Measurements from ENCODE around the gene C17orf67.
"Not testable (repeated sequence)": the region's sequence is repeated elsewhere in the genome, so short reads cannot be mapped to it uniquely, and the experiment has no call there.

Gene C17orf67

GRCh38 chr17:56779322-56779721 lies 54.4 kb downstream of the C17orf67 start:
- in situ Hi-C loops (cut with HindIII; ENCODE audit: low sequenced_read_pairs) = no loop called here

DNA sequence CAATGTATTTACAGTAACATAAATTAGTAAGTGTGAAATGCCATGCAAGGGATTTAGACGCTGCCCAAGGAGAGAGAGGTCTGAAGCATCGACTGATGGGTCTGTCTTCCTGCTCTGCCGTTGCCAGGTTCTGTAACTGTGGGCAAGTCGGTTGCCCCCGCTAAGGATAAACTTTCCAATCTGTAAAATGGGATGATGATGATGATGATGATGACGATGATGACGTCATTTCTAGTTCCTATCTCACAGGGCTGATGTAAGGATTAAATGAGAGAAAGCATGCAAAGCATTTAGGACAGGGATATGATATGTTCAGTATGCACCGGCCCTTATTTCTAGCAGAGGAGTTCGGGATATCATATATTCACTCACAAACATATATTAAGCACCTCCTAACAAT lies 54.8 kb downstream of the C17orf67 start:
- in situ Hi-C loops (cut with HindIII; ENCODE audit: low sequenced_read_pairs) = no loop called here

DNA sequence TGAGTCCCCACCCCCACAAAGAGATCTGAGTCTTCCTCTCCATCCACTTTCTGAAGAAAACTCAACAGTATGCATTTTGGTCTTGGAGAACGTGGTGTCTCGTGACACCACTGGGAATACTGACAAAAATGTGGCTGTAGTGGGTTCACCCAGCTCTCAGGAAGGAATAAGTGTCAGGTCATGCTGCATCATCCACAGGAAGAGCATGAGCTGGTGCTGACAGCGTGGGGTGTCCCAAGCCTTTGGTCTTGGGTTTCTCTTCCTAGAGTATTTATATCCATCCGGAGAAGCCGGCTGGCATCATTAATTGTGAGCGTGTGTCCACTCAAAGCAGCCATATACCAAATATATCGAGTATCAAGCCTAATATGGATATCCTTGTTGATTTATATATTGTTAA lies 55.9 kb downstream of the C17orf67 start:
- in situ Hi-C loops (cut with HindIII; ENCODE audit: low sequenced_read_pairs) = no loop called here

DNA sequence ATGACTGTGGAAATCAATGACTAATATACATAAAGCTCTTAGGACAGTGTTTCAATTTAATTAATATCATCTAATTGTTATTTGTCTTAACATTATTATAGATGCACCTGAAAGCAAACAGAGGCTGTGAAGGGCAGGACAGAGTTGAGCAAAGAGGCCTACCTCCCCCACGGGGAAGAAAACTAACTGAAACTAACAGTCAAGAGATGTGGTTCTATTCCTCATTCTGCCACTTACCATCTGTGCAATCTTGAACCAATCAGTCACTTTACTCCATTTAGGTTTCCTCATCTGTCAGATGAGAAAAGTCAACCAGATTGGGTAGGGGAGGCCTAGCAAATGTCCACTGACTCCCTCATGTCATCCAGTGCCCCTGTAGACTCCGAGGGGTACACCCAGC lies 59.1 kb downstream of the C17orf67 start:
- in situ Hi-C loops (cut with HindIII; ENCODE audit: low sequenced_read_pairs) = no loop called here

DNA sequence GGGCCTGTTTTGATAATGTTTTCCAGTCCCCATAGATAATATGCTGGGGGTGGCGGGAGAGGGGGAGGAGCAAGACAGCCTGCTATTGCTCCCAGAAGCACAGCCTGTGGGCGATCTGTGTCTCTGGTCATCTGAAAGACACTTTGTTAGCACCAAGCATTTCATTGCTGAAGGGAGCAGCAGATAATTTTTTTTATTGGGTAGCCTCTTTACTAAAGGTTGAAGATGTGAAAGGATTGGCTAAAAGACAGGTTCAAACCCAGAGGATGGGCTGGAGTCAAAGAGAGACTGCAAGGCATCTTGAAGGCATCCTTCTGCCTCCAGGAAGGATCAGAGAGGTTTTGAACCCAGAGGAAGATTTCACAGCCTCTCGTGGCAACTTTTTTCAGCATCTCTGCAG lies 60.6 kb downstream of the C17orf67 start:
- in situ Hi-C loops (cut with HindIII; ENCODE audit: low sequenced_read_pairs) = no loop called here

DNA sequence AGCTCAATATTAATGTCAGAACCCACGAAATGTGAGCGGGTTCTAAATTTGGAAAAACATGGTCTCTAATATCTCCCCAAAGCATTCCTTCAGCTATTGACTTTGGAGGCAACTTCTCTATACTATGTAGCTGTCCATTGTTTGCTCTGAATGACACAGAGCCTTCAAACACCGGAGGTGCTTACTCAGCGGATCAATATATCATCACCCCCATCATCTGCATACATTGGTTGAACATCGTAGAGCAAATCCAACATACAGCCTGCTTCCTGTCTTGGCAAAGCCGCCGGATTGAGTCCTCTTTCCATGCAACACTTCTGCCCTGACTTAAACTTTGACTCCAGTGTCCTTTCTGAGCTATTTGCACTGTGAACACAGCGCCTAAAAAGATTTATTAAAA lies 61.3 kb downstream of the C17orf67 start:
- in situ Hi-C loops (cut with HindIII; ENCODE audit: low sequenced_read_pairs) = no loop called here

- in situ Hi-C loops (cut with HindIII; ENCODE audit: low sequenced_read_pairs) = no loop called here
Measured at GRCh38 chr17:56771975-56772374, 61.7 kb downstream of the C17orf67 start.

DNA sequence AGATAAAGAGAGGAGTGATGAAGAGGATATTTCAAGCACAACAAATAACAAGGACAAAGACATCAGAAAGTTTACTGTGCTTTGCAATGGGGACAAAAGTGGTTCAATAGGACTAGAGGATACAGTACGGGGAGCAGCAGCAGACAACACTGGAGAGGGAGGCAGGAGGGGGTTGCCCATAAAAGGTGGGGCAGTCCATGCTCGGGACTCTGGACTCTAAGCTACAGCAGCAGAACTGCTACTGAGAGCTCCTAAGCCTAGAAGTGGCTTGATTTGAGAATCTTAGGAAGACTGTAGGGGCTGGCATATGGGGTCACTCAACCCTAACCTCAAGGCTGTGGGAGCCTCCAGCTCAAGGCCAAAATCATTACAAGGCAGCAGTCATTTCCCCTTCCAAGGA lies 62.2 kb downstream of the C17orf67 start:
- in situ Hi-C loops (cut with HindIII; ENCODE audit: low sequenced_read_pairs) = no loop called here

- in situ Hi-C loops (cut with HindIII; ENCODE audit: low sequenced_read_pairs) = no loop called here
Measured at GRCh38 chr17:56770427-56770826, 63.3 kb downstream of the C17orf67 start.

- in situ Hi-C loops (cut with HindIII; ENCODE audit: low sequenced_read_pairs) = no loop called here
Measured at GRCh38 chr17:56765449-56765848, 68.3 kb downstream of the C17orf67 start.

DNA sequence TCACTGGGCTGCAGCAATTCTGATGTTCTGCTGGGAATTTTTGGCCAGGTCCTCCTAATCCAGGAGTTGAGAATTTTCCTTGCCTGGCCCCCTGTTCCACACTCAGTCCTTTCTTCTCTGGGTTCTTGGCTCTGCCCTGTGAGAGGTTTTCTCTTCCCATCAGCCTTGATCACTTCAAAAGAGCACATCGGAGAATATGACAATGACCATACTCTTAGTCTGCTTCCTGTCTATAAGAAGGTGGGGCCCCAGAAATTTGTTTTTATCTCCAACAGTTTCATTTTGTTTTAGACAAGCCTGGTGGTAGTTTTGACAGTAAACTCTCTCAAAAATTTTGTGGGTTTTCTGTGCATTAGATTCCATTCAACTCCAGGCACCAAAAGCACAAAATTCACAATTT lies 70.7 kb downstream of the C17orf67 start:
- in situ Hi-C loops (cut with HindIII; ENCODE audit: low sequenced_read_pairs) = no loop called here

DNA sequence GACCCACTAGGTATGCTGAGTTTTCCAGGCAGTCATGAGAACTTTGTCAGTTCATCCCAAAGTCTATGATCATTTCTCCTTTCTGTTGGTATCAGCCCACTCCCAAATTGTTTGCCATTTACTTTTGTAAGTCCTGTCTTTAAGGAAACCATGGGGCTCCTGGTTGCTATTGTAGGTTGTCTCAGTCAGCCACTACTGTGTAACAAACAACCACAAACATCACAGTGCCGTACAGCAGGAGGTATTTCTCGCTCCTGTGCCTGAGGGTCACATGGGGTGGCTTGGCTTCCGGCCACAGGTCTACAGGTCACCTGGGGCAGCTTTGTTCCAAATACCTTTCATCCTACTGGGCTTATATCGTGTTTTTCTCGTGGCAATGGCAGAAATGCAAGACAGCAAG lies 71.6 kb downstream of the C17orf67 start:
- in situ Hi-C loops (cut with HindIII; ENCODE audit: low sequenced_read_pairs) = no loop called here

- in situ Hi-C loops (cut with HindIII; ENCODE audit: low sequenced_read_pairs) = no loop called here
Measured at GRCh38 chr17:56761387-56761786, 72.3 kb downstream of the C17orf67 start.

DNA sequence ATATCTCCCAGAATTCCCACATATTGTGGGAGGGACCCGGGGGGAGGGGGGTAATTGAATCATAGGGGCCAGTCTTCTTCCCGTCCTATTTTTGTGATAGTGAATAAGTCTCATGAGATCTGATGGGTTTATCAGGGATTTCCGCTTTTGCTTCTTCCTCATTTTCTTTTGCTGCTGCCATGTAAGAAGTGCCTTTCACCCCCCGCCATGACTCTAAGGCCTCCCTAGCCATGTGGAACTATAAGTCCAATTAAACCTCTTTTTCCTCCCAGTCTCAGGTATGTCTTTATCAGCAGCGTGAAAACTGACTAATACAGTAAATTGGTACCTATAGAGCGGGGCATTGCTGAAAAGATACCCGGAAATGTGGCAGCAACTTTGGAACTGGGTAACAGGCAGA lies 76.1 kb downstream of the C17orf67 start:
- in situ Hi-C loops (cut with HindIII; ENCODE audit: low sequenced_read_pairs) = not testable (repeated sequence)

DNA sequence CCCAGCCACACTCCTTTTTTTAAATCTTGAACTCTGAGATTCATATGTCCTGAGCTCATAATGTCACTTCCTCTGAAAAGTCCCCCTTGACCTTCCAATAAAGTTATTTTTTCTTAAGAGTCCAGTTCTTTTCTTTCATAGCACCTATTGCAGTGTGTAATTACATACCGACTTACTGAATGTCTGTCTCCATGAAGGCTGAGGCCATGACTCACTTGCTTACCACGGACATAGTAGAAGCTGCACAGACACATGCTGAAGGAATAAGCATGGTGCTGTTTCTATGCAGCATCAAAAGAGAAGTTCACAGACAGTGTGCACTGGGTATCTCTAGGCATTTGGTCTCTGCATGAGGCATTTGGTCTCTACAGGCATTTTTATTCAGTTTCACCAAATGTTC lies 77.2 kb downstream of the C17orf67 start:
- in situ Hi-C loops (cut with HindIII; ENCODE audit: low sequenced_read_pairs) = no loop called here

GRCh38 chr17:56755310-56755709 lies 78.4 kb downstream of the C17orf67 start:
- in situ Hi-C loops (cut with HindIII; ENCODE audit: low sequenced_read_pairs) = no loop called here

DNA sequence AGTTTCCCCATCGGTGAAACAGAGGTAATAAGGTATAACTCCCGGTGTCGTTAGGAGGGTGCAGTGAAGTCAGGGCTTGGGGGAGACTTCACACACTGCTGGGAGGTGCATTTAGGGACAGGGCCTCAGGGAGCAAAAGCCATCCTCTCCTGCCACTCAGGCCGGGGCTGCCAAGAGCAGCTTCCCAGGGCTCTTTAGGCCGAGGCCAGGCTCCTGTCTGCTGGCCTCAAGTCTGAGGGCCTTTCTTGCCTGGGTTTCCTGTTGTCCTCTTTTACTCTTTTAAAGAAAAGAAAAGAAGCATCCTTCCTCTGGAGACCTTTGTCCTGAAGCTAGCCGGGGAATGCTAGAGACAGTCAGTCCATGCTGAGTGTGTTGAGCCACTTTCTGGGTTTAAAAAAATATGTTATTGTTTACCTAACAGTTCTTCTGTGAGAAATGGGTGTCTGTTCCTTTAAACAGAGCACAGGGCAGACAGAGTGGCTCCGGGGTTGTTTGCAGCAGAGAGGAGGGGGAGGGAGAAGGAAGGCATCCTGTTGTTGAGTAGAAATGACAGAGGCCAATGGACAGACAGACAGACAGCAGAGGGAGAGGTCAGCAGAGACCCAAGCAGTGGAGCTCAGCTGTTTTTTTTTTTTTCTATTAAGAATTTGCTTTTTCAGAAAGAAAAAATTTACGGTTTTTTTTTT lies 79.1 kb downstream of the C17orf67 start:
- in situ Hi-C loops (cut with HindIII; ENCODE audit: low sequenced_read_pairs) = no loop called here

DNA sequence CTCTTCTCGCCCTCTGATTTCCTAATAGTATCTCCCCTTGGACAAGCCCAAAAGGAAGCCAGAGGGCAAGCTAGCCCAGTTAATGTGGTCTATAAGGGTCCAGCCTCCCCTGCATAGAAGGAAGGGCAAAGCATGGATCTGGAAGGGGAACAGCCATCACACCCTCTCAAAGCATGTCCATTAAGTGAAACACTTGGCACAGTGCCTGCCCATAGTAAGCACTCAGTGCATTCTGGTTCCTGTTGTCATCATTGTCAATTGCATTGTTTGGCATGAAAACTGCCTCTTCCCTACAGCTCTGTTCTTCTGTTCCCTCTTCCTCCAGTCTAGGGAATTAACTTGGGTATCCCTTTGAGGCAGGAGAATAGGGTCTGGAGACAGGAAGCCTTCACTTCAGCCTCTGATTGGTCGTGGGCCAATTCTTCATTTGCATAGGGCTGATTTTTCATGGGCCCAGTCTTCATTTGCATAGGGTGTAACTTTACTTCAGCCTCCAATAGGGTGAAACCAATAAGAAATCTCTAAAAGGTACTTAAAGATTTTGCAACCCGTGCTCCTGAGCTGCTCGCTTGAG lies 81.4 kb downstream of the C17orf67 start:
- in situ Hi-C loops (cut with HindIII; ENCODE audit: low sequenced_read_pairs) = no loop called here

DNA sequence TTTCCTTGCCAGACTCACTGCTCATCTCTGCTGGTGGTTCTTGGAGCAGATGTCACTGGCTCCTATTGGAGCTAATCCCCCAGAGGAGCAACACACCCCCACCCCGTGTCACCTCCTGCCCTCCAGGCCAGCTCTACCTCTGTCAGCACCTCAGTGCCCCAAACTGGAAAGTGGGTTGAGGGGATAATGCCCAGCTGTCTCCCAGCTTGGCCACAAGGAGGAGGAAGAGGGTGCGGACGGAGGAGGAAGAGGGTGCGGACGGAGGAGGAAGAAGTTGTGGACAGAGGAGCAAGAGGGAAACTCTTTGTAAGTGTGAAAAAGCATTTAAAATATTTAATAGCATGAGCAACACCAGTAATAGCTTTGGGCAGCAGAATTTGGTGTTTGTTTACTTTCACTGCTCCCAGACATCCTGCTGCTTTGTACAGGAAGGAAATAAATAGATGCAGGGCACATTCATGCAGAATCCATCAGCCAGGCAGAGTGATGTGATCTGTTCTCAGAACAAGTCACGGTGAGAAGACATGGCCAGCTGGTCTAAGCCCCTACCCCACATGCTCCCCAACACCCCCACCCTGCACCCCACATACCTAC lies 82.5 kb downstream of the C17orf67 start:
- in situ Hi-C loops (cut with HindIII; ENCODE audit: low sequenced_read_pairs) = no loop called here

DNA sequence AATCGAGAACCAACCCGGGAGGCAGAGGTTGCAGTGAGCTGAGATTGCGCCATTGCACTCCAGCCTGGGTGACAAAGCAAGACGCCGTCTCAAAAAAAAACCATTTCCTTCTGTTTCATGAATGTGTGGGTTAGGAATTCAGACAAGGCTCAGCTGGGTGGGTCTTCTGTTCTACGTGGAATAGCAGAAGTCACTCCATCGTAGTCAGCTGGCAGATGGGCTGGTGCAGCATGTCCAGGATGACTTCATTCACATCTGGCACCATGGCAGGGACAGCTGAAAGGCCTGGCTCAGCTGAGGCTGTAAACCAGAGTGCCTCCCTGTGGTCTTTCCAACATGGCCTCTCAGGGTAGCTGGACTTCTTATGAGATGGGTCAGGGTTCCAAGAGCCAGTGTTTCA lies 89.0 kb downstream of the C17orf67 start:
- in situ Hi-C loops (cut with HindIII; ENCODE audit: low sequenced_read_pairs) = no loop called here

DNA sequence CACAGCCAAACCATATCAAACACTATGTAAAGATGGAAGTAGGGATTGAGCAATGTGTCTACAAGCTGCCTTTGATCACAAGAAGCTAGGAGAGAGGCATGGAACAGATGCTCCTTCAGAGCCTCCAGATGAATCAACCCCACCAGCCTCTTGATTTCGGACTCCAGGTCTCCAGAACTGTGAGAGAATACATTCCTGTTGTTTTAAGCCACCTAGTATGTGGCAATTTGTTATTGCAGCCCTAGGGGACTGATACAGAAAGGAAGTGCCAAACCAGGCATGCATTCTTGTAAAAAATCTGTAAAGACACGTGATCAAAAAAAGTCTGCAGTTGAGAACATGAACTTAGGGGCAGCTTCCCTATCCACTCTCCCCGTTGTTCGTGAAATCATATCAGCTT lies 91.1 kb downstream of the C17orf67 start:
- in situ Hi-C loops (cut with HindIII; ENCODE audit: low sequenced_read_pairs) = no loop called here
